H9 (cell line): ENCODE data around the gene BRSK1. TPM values are rescaled to one million over a fixed set of nuclear protein-coding genes. Genes with fewer than 3 reads are reported as not detected.

Experiments used
- DNase-seq: peaks from one replicate; pipeline ENCODE4 v3.0.0-alpha.2; 2017
- H2AFZ ChIP-seq: one replicate; pipeline ENCODE4 v1.6.1; 2013; ENCODE audit warnings: mild to moderate bottlenecking, low read length, control low read depth, moderate library complexity
- H2AK5ac ChIP-seq: 2 replicates; pipeline ENCODE4 v1.6.1; 2013; ENCODE audit warnings: low read length, control low read depth, mixed read lengths; ENCODE audit not compliant: insufficient read length
- H2BK120ac ChIP-seq: one replicate; pipeline ENCODE4 v1.6.1; 2013; ENCODE audit warnings: low read depth, mild to moderate bottlenecking, low read length, control low read depth, inconsistent platforms; ENCODE audit not compliant: poor library complexity, severe bottlenecking
- H2BK12ac ChIP-seq: 2 replicates; pipeline ENCODE4 v1.6.1; 2013; ENCODE audit warnings: low read length, control low read depth, mixed read lengths, low read depth; ENCODE audit not compliant: insufficient read length
- H2BK15ac ChIP-seq: 2 replicates; pipeline ENCODE4 v1.6.1; 2013; ENCODE audit warnings: low read depth, low read length, control low read depth
- H2BK20ac ChIP-seq: one replicate; pipeline ENCODE4 v1.6.1; 2013; ENCODE audit warnings: low read depth, mild to moderate bottlenecking, low read length, control low read depth, inconsistent platforms; ENCODE audit not compliant: poor library complexity, severe bottlenecking
- H2BK5ac ChIP-seq: 2 replicates; pipeline ENCODE4 v1.6.1; 2013; ENCODE audit warnings: low read length, control low read depth, mixed read lengths; ENCODE audit not compliant: insufficient read length
- H3K14ac ChIP-seq: 2 replicates; pipeline ENCODE4 v1.6.1; 2013; ENCODE audit warnings: low read length, control low read depth; ENCODE audit not compliant: insufficient read depth
- H3K18ac ChIP-seq: 2 replicates; pipeline ENCODE4 v1.6.1; 2013; ENCODE audit warnings: low read depth, mild to moderate bottlenecking, mixed read lengths, low read length, control low read depth; ENCODE audit not compliant: insufficient read length
- H3K23ac ChIP-seq: 2 replicates; pipeline ENCODE4 v1.6.1; 2013; ENCODE audit warnings: low read length, control low read depth, mixed read lengths, low read depth; ENCODE audit not compliant: insufficient read length
- H3K23me2 ChIP-seq: 2 replicates; pipeline ENCODE4 v1.6.1; 2013; ENCODE audit warnings: low read depth, mild to moderate bottlenecking, mixed read lengths, low read length, control low read depth; ENCODE audit not compliant: insufficient read length, poor library complexity, severe bottlenecking
- H3K27ac ChIP-seq: 2 replicates; pipeline ENCODE4 v1.5.1; 2013; ENCODE audit warnings: low read length, control low read depth, mixed read lengths, low read depth; ENCODE audit not compliant: insufficient read length
- H3K27me3 ChIP-seq: 2 replicates; pipeline ENCODE4 v1.6.1; 2013; ENCODE audit warnings: low read length, control low read depth, inconsistent platforms; ENCODE audit not compliant: insufficient read depth
- H3K4ac ChIP-seq: 2 replicates; pipeline ENCODE4 v1.6.1; 2013; ENCODE audit warnings: low read depth, mild to moderate bottlenecking, control low read depth, inconsistent platforms, low read length, moderate library complexity
- H3K4me1 ChIP-seq: 2 replicates; pipeline ENCODE4 v1.6.1; 2013; ENCODE audit warnings: low read length, control low read depth, inconsistent platforms; ENCODE audit not compliant: insufficient read depth
- H3K4me2 ChIP-seq: 2 replicates; pipeline ENCODE4 v1.6.1; 2013; ENCODE audit warnings: low read length, control low read depth, mixed read lengths; ENCODE audit not compliant: insufficient read length, insufficient read depth
- H3K56ac ChIP-seq: 2 replicates; pipeline ENCODE4 v1.6.1; 2013; ENCODE audit warnings: low read depth, mild to moderate bottlenecking, mixed read lengths, low read length, control low read depth; ENCODE audit not compliant: insufficient read length
- H3K79me1 ChIP-seq: 2 replicates; pipeline ENCODE4 v1.6.1; 2013; ENCODE audit warnings: low read depth, mild to moderate bottlenecking, moderate library complexity, low read length, control low read depth, inconsistent platforms; ENCODE audit not compliant: insufficient read depth, poor library complexity, severe bottlenecking
- H3K79me2 ChIP-seq: 2 replicates; pipeline ENCODE4 v1.6.1; 2013; ENCODE audit warnings: low read length, control low read depth, inconsistent platforms; ENCODE audit not compliant: insufficient read depth
- H3K9ac ChIP-seq: 2 replicates; pipeline ENCODE4 v1.6.1; 2013; ENCODE audit warnings: low read length, control low read depth, mixed read lengths; ENCODE audit not compliant: insufficient read length; ENCODE audit errors: extremely low read depth
- H3K9me3 ChIP-seq: one replicate; pipeline ENCODE4 v1.6.1; 2013; ENCODE audit warnings: low read depth, low read length, inconsistent platforms; ENCODE audit not compliant: control insufficient read depth
- H3T11ph ChIP-seq: one replicate; pipeline ENCODE4 v1.6.1; 2013; ENCODE audit warnings: mild to moderate bottlenecking, low read length, control low read depth, inconsistent platforms
- H4K20me1 ChIP-seq: one replicate; pipeline ENCODE4 v1.6.1; 2013; ENCODE audit not compliant: control insufficient read depth, insufficient read length, insufficient read depth
- H4K5ac ChIP-seq: 2 replicates; pipeline ENCODE4 v1.6.1; 2013; ENCODE audit warnings: low read depth, mild to moderate bottlenecking, mixed read lengths, low read length, control low read depth; ENCODE audit not compliant: insufficient read length
- H4K8ac ChIP-seq: replicated peaks from 2 replicates; pipeline ENCODE4 v1.6.1; 2013; ENCODE audit warnings: low read length, control low read depth, mixed read lengths, low read depth; ENCODE audit not compliant: insufficient read length
- H4K91ac ChIP-seq: 2 replicates; pipeline ENCODE4 v1.6.1; 2013; ENCODE audit warnings: low read depth, mild to moderate bottlenecking, moderate library complexity, mixed read lengths, low read length, control low read depth; ENCODE audit not compliant: insufficient read length
- H3K27ac Mint-ChIP-seq, 3 experiments: 2 replicates in 2 of 3; 3 replicates in 1 of 3; pipeline ENCODE4 v1.8.0; 2020 to 2021; ENCODE audit warnings: mixed read lengths in 3 of 3, mild to moderate bottlenecking in 1 of 3, moderate library complexity in 1 of 3
- H3K27me3 Mint-ChIP-seq: 2 replicates; pipeline ENCODE4 v1.8.0; 2021; ENCODE audit warnings: low read depth, mild to moderate bottlenecking, moderate library complexity, mixed read lengths
- H3K36me3 Mint-ChIP-seq, 3 experiments: 2 replicates in 2 of 3; 3 replicates in 1 of 3; pipeline ENCODE4 v1.8.0; 2020 to 2021; ENCODE audit warnings: low read depth in 3 of 3, mixed read lengths in 3 of 3; ENCODE audit not compliant: insufficient read depth in 1 of 3
- H3K4me1 Mint-ChIP-seq, 2 experiments: 2 replicates each; pipeline ENCODE4 v1.8.0; 2020; ENCODE audit warnings: mixed read lengths in 2 of 2
- H3K4me3 Mint-ChIP-seq, 2 experiments: 2 replicates in 1 of 2; 3 replicates in 1 of 2; pipeline ENCODE4 v1.8.0; 2020 to 2021; ENCODE audit warnings: mild to moderate bottlenecking in 2 of 2, mixed read lengths in 2 of 2, moderate library complexity in 1 of 2
- H3K9me3 Mint-ChIP-seq, 2 experiments: 2 replicates in 1 of 2; 3 replicates in 1 of 2; pipeline ENCODE4 v1.8.0; 2020; ENCODE audit warnings: mild to moderate bottlenecking in 2 of 2, mixed read lengths in 2 of 2, moderate library complexity in 1 of 2
- CTCF ChIP-seq: fragments of 200-600 bp; sonication (generic); conservative IDR thresholded peaks from 3 replicates; pipeline ENCODE4 v1.8.0; 2021; ENCODE audit warnings: antibody characterized with exemption, mild to moderate bottlenecking
- WGBS: extraction: QIAGEN DNeasy Blood & Tissue Kit; methylation state at CpG from one replicate; pipeline ENCODE4 v1.1.7; 2013; ENCODE audit warnings: missing lambda C conversion rate, low lambda C conversion rate, mixed read lengths; ENCODE audit not compliant: insufficient read length; ENCODE audit errors: extremely low coverage; 5-methylcytosine and 5-hydroxymethylcytosine counted together
- total RNA-seq: library from RNA; stranded (reverse); gene quantifications from 2 replicates; pipeline ENCODE4 v1.2.1, GENCODE V29; 2021

BRSK1 gene
- total RNA-seq, 1 experiment from 2014 or later, result 43.5 TPM

GRCh38 chr19:55345818-55346724, 62.3 kb downstream of the BRSK1 start:
- Histone ChIP-seq H4K91ac (no peak overlapping the region), H3K9ac (no peak overlapping the region), H2BK15ac (no peak overlapping the region), H3K4me2 (no peak overlapping the region), H3K23ac (no peak overlapping the region), H2AK5ac (no peak overlapping the region), H3K27ac (no peak overlapping the region), H3K4ac (no peak overlapping the region), H3K23me2 (peaks cover 3% of the 10 kb centered on the region), H2BK5ac (no peak overlapping the region), H4K20me1 (no peaks in the 10 kb centered on the region), H3K79me2 (no peaks in the 10 kb centered on the region), H3K27me3 (no peaks in the 10 kb centered on the region), H3K14ac (no peak overlapping the region), H3K18ac (no peak overlapping the region), H3K9me3 (no peaks in the 10 kb centered on the region), H4K8ac (no peak overlapping the region), H2BK120ac (no peak overlapping the region), H3T11ph (no peak overlapping the region), H2AFZ (no peak overlapping the region), H4K5ac (no peak overlapping the region), H2BK12ac (no peak overlapping the region), H3K56ac (no peak overlapping the region), H2BK20ac (no peak overlapping the region), H3K4me1 (peaks cover 2% of the 10 kb centered on the region; the same call in 1 of the 2 replicates), H3K79me1 (no peaks in the 10 kb centered on the region)
- no peak for DNase-seq
- peaks cover 27 to 58% (median 54%) of the 10 kb centered on the region in 3 experiments; a peak in 6 of 7 replicates for H3K36me3 Mint-ChIP-seq
- WGBS, result no CpG with 5 or more reads among the region's 43 CpGs
- TF ChIP-seq CTCF, result no peak
- peak overlapping the region in 1 of 3 experiments; percentile 89; a peak in 1 of 7 replicates for H3K27ac Mint-ChIP-seq
- H3K9me3 Mint-ChIP-seq, result no peaks in the 10 kb centered on the region
- peaks cover 7% of the 10 kb centered on the region for H3K27me3 Mint-ChIP-seq
- peaks cover 45 to 67% of the 10 kb centered on the region in 2 experiments for H3K4me1 Mint-ChIP-seq
- H3K4me3 Mint-ChIP-seq, result no peak overlapping the region
